Measurements from ENCODE around the gene CNKSR3. TPM values are rescaled to one million over a fixed set of nuclear protein-coding genes. Genes with fewer than 3 reads are reported as not detected.
A peak's percentile ranks its signal among the peaks of the same experiment; 100 is the strongest.

Gene CNKSR3
- total and polyA plus RNA-seq, 2 experiments from 2014 or later: 1.9 to 5.7 TPM

GRCh38 chr6:154520280-154520679 lies 9.8 kb upstream of the CNKSR3 start (continued):
- TF ChIP-seq EZH2phosphoT487 (IDR thresholded peaks at IDR 0.05; ENCODE audit: unreplicated experiment) (no peak), CTCF (conservative IDR thresholded peaks at IDR 0.05; ENCODE audit: low read depth in 2 of 2) (no peak), ZNF114 (CRISPR knock-in tag; IDR thresholded peaks at IDR 0.05) (no peak), POLR2AphosphoS5 (IDR thresholded peaks at IDR 0.05; ENCODE audit: low read depth) (no peak)

- H3K4me3 ChIP-seq: no peak overlapping the region
- peaks cover 23% of the 10 kb centered on the region for H3K4me1 ChIP-seq (ENCODE audit: insufficient read depth)
- H3K9me3 Mint-ChIP-seq: no peaks in the 10 kb centered on the region
- no peak overlapping the region for H3K27ac Mint-ChIP-seq
- H4K20me1 ChIP-seq (replicated peaks; ENCODE audit: insufficient read depth): no peaks in the 10 kb centered on the region
- peak overlapping the region; percentile 38; the same call in 1 of the 2 replicates for H3K4me2 ChIP-seq
- H3K27me3 Mint-ChIP-seq (ENCODE audit: insufficient read depth, low read depth, poor library complexity): peaks cover 2% of the 10 kb centered on the region
- no peaks in the 10 kb centered on the region for H3K36me3 Mint-ChIP-seq (ENCODE audit: low read depth)
- no peaks in the 10 kb centered on the region for H3K9me2 ChIP-seq (ENCODE audit: insufficient read depth)
- no peak overlapping the region for H3K4me3 Mint-ChIP-seq
- no peaks in the 10 kb centered on the region for H3K36me3 ChIP-seq (ENCODE audit: insufficient read depth)
- ATAC-seq: peak; percentile 33; the same call in 2 of the 3 replicates
- H3K27ac ChIP-seq (ENCODE audit: low read depth): no peak overlapping the region
- H3K79me2 ChIP-seq (replicated peaks; ENCODE audit: insufficient read depth): no peaks in the 10 kb centered on the region
- H3K27me3 ChIP-seq (ENCODE audit: insufficient read depth): peaks cover 36% of the 10 kb centered on the region
- no peaks in the 10 kb centered on the region for H3F3A ChIP-seq (replicated peaks; ENCODE audit: low read depth)
- no peak for DNase-seq (ENCODE audit: low spot score)
- H3K4me1 Mint-ChIP-seq: peaks cover 28% of the 10 kb centered on the region
- no peak overlapping the region for H2AFZ ChIP-seq
- no peak for TF ChIP-seq EZH2phosphoT487 (IDR thresholded peaks at IDR 0.05; ENCODE audit: unreplicated experiment)
- no peak for TF ChIP-seq ZNF331 (CRISPR knock-in tag; IDR thresholded peaks at IDR 0.05; ENCODE audit: low read depth)
- no peak for TF ChIP-seq STAT1 (IDR thresholded peaks at IDR 0.05; ENCODE audit: unreplicated experiment)
- TF ChIP-seq CREB1 (CRISPR knock-in tag; IDR thresholded peaks at IDR 0.05; ENCODE audit: low read depth): no peak
- no peak for TF ChIP-seq JUNB (IDR thresholded peaks at IDR 0.05; ENCODE audit: unreplicated experiment)
- TF ChIP-seq CTCF (conservative IDR thresholded peaks at IDR 0.05; ENCODE audit: low read depth in 2 of 2): no peak
- TF ChIP-seq REST (IDR thresholded peaks at IDR 0.05; ENCODE audit: unreplicated experiment): no peak
- TF ChIP-seq ETS1 (IDR thresholded peaks at IDR 0.05): no peak
- TF ChIP-seq POLR2AphosphoS5 (IDR thresholded peaks at IDR 0.05; ENCODE audit: low read depth): no peak
- no peak for TF ChIP-seq ZNF114 (CRISPR knock-in tag; IDR thresholded peaks at IDR 0.05)
- no peak for TF ChIP-seq EZH2 (IDR thresholded peaks at IDR 0.05; ENCODE audit: low read depth, unreplicated experiment)
- no peak for TF ChIP-seq NANOG (IDR thresholded peaks at IDR 0.05; ENCODE audit: borderline replicate concordance)
These were observed 7.9 kb upstream of the CNKSR3 start for GRCh38 chr6:154518396-154518795.

All from GM23338 (cell line).